GM19193 (cell line): ENCODE measurements around the gene SBNO2.

ENCODE experiments used
- POLR2A ChIP-seq: IDR thresholded peaks from 4 replicates; pipeline ENCODE4 v1.6.1; 2011; ENCODE audit not compliant: insufficient read depth, insufficient read length; ENCODE audit errors: extremely low read depth

The SBNO2 gene

GRCh38 chr19:1173159-1173844 is 766 bp downstream of the SBNO2 start:
- TF ChIP-seq POLR2A = no peak

GRCh38 chr19:1172353-1173158 is 1.5 kb downstream of the SBNO2 start:
- TF ChIP-seq POLR2A = no peak

- TF ChIP-seq POLR2A = no peak
These were observed 2.2 kb downstream of the SBNO2 start for GRCh38 chr19:1171755-1172352.

- no peak for TF ChIP-seq POLR2A
These were observed 2.9 kb downstream of the SBNO2 start for GRCh38 chr19:1170938-1171754.

- no peak for TF ChIP-seq POLR2A
These were observed 3.9 kb downstream of the SBNO2 start for GRCh38 chr19:1169921-1170885.

- TF ChIP-seq POLR2A = no peak
These were observed 4.7 kb downstream of the SBNO2 start for GRCh38 chr19:1169411-1169791.

- no peak for TF ChIP-seq POLR2A
These were observed 5.3 kb downstream of the SBNO2 start for GRCh38 chr19:1168572-1169410.

- peak; percentile 4 for TF ChIP-seq POLR2A
These were observed 6.1 kb downstream of the SBNO2 start for GRCh38 chr19:1167687-1168571.

GRCh38 chr19:1166872-1167573 is 7.0 kb downstream of the SBNO2 start:
- no peak for TF ChIP-seq POLR2A

- no peak for TF ChIP-seq POLR2A
These were observed 9.2 kb downstream of the SBNO2 start for GRCh38 chr19:1164684-1165531.
